K562 (cell line): ENCODE results near the gene LIX1. TPM values are rescaled to one million over a fixed set of nuclear protein-coding genes. Genes with fewer than 3 reads are reported as not detected.

Experiments used
- ATAC-seq: fragments of 200-7000 bp; cut with Tn5 transposase; 3 replicates; pipeline ENCODE4 v1.9.1; 2020; ENCODE audit warnings: moderate library complexity
- BruUV-seq: library from RNA; stranded (reverse); fragments of 400-500 nt; replicated peaks from 2 replicates; lab custom pipeline; 2021; lab: Mats Ljungman, UMichigan
- CTCF ChIA-PET: fragments of 300-600 bp; formaldehyde crosslinking; extraction: SDS; loops from one replicate; lab custom pipeline; 2021; ENCODE audit warnings: low intra/inter-chr PET ratio; lab: Yijun Ruan, JAX
- POLR2A ChIA-PET: fragments of 300-600, 350-650 bp; sonication (Branson Sonifier 250); formaldehyde crosslinking; extraction: SDS; loops from one replicate; lab custom pipeline; 2021; ENCODE audit warnings: antibody characterized with exemption, inconsistent platforms; lab: Yijun Ruan, JAX
- DNase-seq, 4 experiments: peaks; one replicate each; pipeline versions ENCODE4 v3.0.0 to v3.0.0-alpha.2; 2011 to 2018; ENCODE audit warnings: low spot score in 3 of 4, mixed read lengths in 3 of 4; ENCODE audit errors: extremely low read depth in 1 of 4
- FAIRE-seq: peaks from 2 replicates; lab custom pipeline; 2011; peaks lifted over from hg19 to GRCh38; lab: Jason Lieb, UNC
- H2AFZ ChIP-seq: 2 replicates; pipeline ENCODE4 v1.6.0; 2011; ENCODE audit warnings: low read depth, low read length, control low read depth, inconsistent platforms
- H3K27ac ChIP-seq: fragments of 200-600 bp; 3 replicates; pipeline ENCODE4 v1.8.0; 2011; ENCODE audit warnings: low read depth, mild to moderate bottlenecking, control low read depth, inconsistent platforms, low read length, moderate library complexity, mixed read lengths; ENCODE audit errors: extremely low read depth
- H3K27me3 ChIP-seq, 2 experiments: fragments of 300-600 bp in 1 of 2; 2 replicates in 1 of 2; 3 replicates in 1 of 2; pipeline versions ENCODE4 v1.6.0 to v1.8.0; 2011; ENCODE audit warnings: inconsistent platforms in 2 of 2, low read length in 2 of 2, mild to moderate bottlenecking in 1 of 2, mixed read lengths in 1 of 2, moderate library complexity in 1 of 2; ENCODE audit not compliant: control insufficient read depth in 2 of 2, insufficient read depth in 2 of 2
- H3K36me3 ChIP-seq: fragments of 300-600 bp; 3 replicates; pipeline ENCODE4 v1.8.0; 2011; ENCODE audit warnings: mild to moderate bottlenecking, low read length, inconsistent platforms; ENCODE audit not compliant: control insufficient read depth, insufficient read depth
- H3K4me1 ChIP-seq, 2 experiments: fragments of 200-600 bp in 1 of 2; replicated peaks in 1 of 2; 2 replicates in 1 of 2; 3 replicates in 1 of 2; pipeline versions ENCODE4 v1.5.1 to v1.8.0; 2011; ENCODE audit warnings: inconsistent platforms in 2 of 2, low read length in 2 of 2, mild to moderate bottlenecking in 1 of 2, mixed read lengths in 1 of 2, moderate library complexity in 1 of 2; ENCODE audit not compliant: control insufficient read depth in 2 of 2, insufficient read depth in 2 of 2
- H3K4me2 ChIP-seq: 2 replicates; pipeline ENCODE4 v1.6.1; 2011; ENCODE audit warnings: low read length, control low read depth, inconsistent platforms, mixed read lengths; ENCODE audit not compliant: insufficient read depth
- H3K4me3 ChIP-seq: fragments of 200-600 bp; sonication (generic), shearing (Covaris generic); 2 replicates; pipeline ENCODE4 v1.5.1; 2016; ENCODE audit warnings: control low read depth, inconsistent platforms
- H3K79me2 ChIP-seq: fragments of 200-600 bp; 3 replicates; pipeline ENCODE4 v1.8.0; 2011; ENCODE audit warnings: low read length, inconsistent platforms; ENCODE audit not compliant: control insufficient read depth, insufficient read depth
- H3K9ac ChIP-seq, 2 experiments: 2 replicates each; pipeline versions ENCODE4 v1.6.0 to v1.6.1; 2011; ENCODE audit warnings: low read depth in 2 of 2, low read length in 2 of 2, control low read depth in 1 of 2, inconsistent platforms in 1 of 2, mild to moderate bottlenecking in 1 of 2, mixed read lengths in 1 of 2; ENCODE audit not compliant: insufficient read depth in 1 of 2
- H3K9me1 ChIP-seq: one replicate; pipeline ENCODE4 v1.6.0; 2011; ENCODE audit warnings: inconsistent platforms, mild to moderate bottlenecking, low read length, moderate library complexity; ENCODE audit not compliant: control insufficient read depth, insufficient read depth
- H3K9me3 ChIP-seq: replicated peaks from 2 replicates; pipeline ENCODE4 v1.5.1; 2011; ENCODE audit warnings: low read depth, low read length, inconsistent platforms; ENCODE audit not compliant: control insufficient read depth, insufficient read depth
- H4K20me1 ChIP-seq: replicated peaks from 2 replicates; pipeline ENCODE4 v1.6.1; 2011; ENCODE audit warnings: low read length, inconsistent platforms, mixed read lengths; ENCODE audit not compliant: control insufficient read depth, insufficient read depth
- ETV1 ChIP-seq: fragments of 450-650 bp; conservative IDR thresholded peaks from 2 replicates; pipeline ENCODE4 v1.6.1; 2016; ENCODE audit warnings: missing genetic modification characterization, control low read depth, low read depth, missing compliant biosample characterization
- HDAC3 ChIP-seq: fragments of 450-650 bp; IDR thresholded peaks from 2 replicates; pipeline ENCODE4 v1.6.1; 2018; ENCODE audit warnings: borderline replicate concordance, mild to moderate bottlenecking, moderate library complexity; ENCODE audit not compliant: partially characterized antibody
- RAD21 ChIP-seq, 2 experiments: fragments of 250-450 bp in 1 of 2; fragments of 450-650 bp in 1 of 2; sonication (Bioruptor Pico) in 1 of 2; formaldehyde crosslinking in 1 of 2; IDR thresholded peaks in 1 of 2; conservative IDR thresholded peaks in 1 of 2; 2 replicates each; pipeline versions ENCODE4 v1.4.0 to v1.8.0; 2020 to 2022; ENCODE audit warnings: mild to moderate bottlenecking in 2 of 2, moderate library complexity in 1 of 2
- SMC3 ChIP-seq: conservative IDR thresholded peaks from 2 replicates; pipeline ENCODE4 v1.6.1; 2011; ENCODE audit warnings: low read depth, low read length, improper control_type of control experiment; ENCODE audit not compliant: insufficient read depth
- SUPT5H ChIP-seq: fragments of 450-650 bp; IDR thresholded peaks from 2 replicates; pipeline ENCODE4 v1.6.1; 2016
- WGBS: fragments of 100-300 bp; shearing (Covaris generic); methylation state at CpG from one replicate; pipeline ENCODE4 v1.1.6; 2016; ENCODE audit warnings: low coverage, mixed read lengths; ENCODE audit not compliant: insufficient coverage; ENCODE audit errors: missing lambda C conversion rate; 5-methylcytosine and 5-hydroxymethylcytosine counted together
- in situ Hi-C: fragments of 300-500 bp; cut with MboI; formaldehyde crosslinking; loops from 4 replicates; pipeline ENCODE4 v1.15.0; 2018; ENCODE audit warnings: inconsistent platforms, mixed read lengths
- intact Hi-C: fragments of 100-400 bp; cut with micrococcal nuclease; formaldehyde crosslinking; loops from 2 replicates; pipeline ENCODE4 v1.14.2; 2022
- polyA plus RNA-seq, 8 experiments: library from polyadenylated mRNA; depleted of rRNA in 4 of 8; stranded (reverse) in 5 of 8; unstranded in 3 of 8; fragments of >200 nt; fragmentation: Nextera tagmentation in 2 of 8; fragmentation: Illumina TruSeq in 1 of 8; extraction: Ambion mirVana in 2 of 8; extraction: Trizol in 1 of 8; gene quantifications; 2 replicates each; pipeline versions ENCODE4 v1.2.1 to v1.2.3, GENCODE V29; 2011 to 2014; ENCODE audit warnings: inconsistent platforms in 1 of 8, missing spikeins in 1 of 8
- total RNA-seq, 7 experiments: library from RNA; depleted of rRNA in 6 of 7; stranded (reverse); fragments of >200 nt in 6 of 7; fragmentation: Illumina TruSeq in 2 of 7; extraction: Trizol in 2 of 7; gene quantifications; 2 replicates each; pipeline versions ENCODE4 v1.2.1 to v1.2.3, GENCODE V29; 2011 to 2021; ENCODE audit warnings: low replicate concordance in 1 of 7
- TF ChIP-seq, protein P1 (sequence below): fragments of 450-650 bp; formaldehyde crosslinking; IDR thresholded peaks from 2 replicates; pipeline ENCODE4 v1.4.0; 2020; ENCODE audit warnings: mild to moderate bottlenecking, moderate library complexity
- TF ChIP-seq, protein P2 (sequence below), 2 experiments: fragments of 450-650 bp; formaldehyde crosslinking in 1 of 2; IDR thresholded peaks; 2 replicates each; pipeline versions ENCODE4 v1.4.0 to v1.6.1; 2014 to 2020; ENCODE audit warnings: mild to moderate bottlenecking in 2 of 2, borderline replicate concordance in 1 of 2, low read depth in 1 of 2
- TF ChIP-seq, protein P3 (sequence below), 3 experiments: IDR thresholded peaks in 2 of 3; conservative IDR thresholded peaks in 1 of 3; 2 replicates each; pipeline ENCODE4 v1.5.1; 2011 to 2012; ENCODE audit warnings: low read length in 3 of 3, mild to moderate bottlenecking in 3 of 3, control low read depth in 2 of 3, improper control_type of control experiment in 1 of 3, inconsistent platforms in 1 of 3, low read depth in 1 of 3, mixed read lengths in 1 of 3, moderate library complexity in 1 of 3; ENCODE audit not compliant: insufficient read depth in 2 of 3

The LIX1 gene
- total and polyA plus RNA-seq, 9 of the 15 experiments (the other 6 are each of a cell fraction or from before 2014, with no cell fraction given): 0.01 to 0.18 TPM; not detected in 7

DNA sequence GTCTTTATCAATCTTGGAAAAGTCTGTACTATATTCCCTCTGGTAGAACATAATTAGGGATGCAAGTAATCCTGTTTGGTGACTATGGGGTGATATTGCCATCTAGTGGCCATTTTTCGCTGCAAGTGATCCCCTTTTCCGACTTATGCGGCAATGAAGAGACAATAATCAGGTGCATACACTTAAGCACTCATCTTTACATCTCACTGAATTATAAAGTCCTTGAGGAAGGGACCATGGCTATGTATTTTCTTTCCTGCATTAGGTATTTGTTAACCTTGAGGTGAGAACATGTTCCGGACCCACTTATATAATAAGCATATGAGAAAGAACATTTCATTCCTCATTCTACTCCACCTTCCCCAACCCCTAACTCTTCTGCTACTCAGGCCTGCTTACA, 19.6 kb upstream of the LIX1 start:
- peak; percentile 83 for FAIRE-seq
- WGBS: 28% methylated on average over 4 of the region's 4 CpGs
- ChIA-PET POLR2A (no interaction called here), CTCF (interaction anchor here (0.5 to 3.1 kb wide), 11 partner anchors 117 to 936 kb away, joined by 3 to 30 read pairs (median 4); no protein-coding TSS in a partner anchor)
- H3K4me1 ChIP-seq: no peaks in the 10 kb centered on the region
- intact Hi-C loops (loop anchor here (1.0 to 10.0 kb wide), 7 partner anchors 100 to 817 kb away; no protein-coding TSS in a partner anchor), in situ Hi-C loops (loop anchor here (5.0 to 10.0 kb wide), 3 partner anchors 285 to 557 kb away; partner anchors contain the start of gene ERAP2)
- H3K9me1 ChIP-seq: no peaks in the 10 kb centered on the region
- peak; percentile 37 to 79 (median 44) for DNase-seq
- H3K79me2 ChIP-seq: peaks cover 4% of the 10 kb centered on the region; the same call in 1 of the 3 replicates
- H3K9me3 ChIP-seq: peaks cover 5% of the 10 kb centered on the region; the same call in 1 of the 2 replicates
- TF ChIP-seq SUPT5H (0 out of 2 replicates have a peak, but pooled peaks have one; percentile 14), HDAC3 (no peak), SMC3 (peak; percentile 62; the same call in 1 of the 2 replicates), ETV1 (tag) (no peak), RAD21 (CRISPR knock-in tag; conservative IDR thresholded peaks at IDR 0.05 in 1 of 2, IDR thresholded peaks at IDR 0.05 in 1 of 2) (peak; percentile 85 to 91)
- TF ChIP-seq, protein P1, sequence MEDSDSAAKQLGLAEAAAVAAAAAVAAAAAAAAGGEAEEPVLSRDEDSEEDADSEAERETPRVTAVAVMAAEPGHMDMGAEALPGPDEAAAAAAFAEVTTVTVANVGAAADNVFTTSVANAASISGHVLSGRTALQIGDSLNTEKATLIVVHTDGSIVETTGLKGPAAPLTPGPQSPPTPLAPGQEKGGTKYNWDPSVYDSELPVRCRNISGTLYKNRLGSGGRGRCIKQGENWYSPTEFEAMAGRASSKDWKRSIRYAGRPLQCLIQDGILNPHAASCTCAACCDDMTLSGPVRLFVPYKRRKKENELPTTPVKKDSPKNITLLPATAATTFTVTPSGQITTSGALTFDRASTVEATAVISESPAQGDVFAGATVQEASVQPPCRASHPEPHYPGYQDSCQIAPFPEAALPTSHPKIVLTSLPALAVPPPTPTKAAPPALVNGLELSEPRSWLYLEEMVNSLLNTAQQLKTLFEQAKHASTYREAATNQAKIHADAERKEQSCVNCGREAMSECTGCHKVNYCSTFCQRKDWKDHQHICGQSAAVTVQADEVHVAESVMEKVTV: peak; percentile 81
- TF ChIP-seq, protein P2, sequence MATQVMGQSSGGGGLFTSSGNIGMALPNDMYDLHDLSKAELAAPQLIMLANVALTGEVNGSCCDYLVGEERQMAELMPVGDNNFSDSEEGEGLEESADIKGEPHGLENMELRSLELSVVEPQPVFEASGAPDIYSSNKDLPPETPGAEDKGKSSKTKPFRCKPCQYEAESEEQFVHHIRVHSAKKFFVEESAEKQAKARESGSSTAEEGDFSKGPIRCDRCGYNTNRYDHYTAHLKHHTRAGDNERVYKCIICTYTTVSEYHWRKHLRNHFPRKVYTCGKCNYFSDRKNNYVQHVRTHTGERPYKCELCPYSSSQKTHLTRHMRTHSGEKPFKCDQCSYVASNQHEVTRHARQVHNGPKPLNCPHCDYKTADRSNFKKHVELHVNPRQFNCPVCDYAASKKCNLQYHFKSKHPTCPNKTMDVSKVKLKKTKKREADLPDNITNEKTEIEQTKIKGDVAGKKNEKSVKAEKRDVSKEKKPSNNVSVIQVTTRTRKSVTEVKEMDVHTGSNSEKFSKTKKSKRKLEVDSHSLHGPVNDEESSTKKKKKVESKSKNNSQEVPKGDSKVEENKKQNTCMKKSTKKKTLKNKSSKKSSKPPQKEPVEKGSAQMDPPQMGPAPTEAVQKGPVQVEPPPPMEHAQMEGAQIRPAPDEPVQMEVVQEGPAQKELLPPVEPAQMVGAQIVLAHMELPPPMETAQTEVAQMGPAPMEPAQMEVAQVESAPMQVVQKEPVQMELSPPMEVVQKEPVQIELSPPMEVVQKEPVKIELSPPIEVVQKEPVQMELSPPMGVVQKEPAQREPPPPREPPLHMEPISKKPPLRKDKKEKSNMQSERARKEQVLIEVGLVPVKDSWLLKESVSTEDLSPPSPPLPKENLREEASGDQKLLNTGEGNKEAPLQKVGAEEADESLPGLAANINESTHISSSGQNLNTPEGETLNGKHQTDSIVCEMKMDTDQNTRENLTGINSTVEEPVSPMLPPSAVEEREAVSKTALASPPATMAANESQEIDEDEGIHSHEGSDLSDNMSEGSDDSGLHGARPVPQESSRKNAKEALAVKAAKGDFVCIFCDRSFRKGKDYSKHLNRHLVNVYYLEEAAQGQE (IDR thresholded peaks at IDR 0.05; ENCODE audit: borderline replicate concordance): peak; percentile 77
- TF ChIP-seq, protein P2 (CRISPR knock-in tag; IDR thresholded peaks at IDR 0.05; ENCODE audit: low read depth): no peak
- TF ChIP-seq, protein P3, sequence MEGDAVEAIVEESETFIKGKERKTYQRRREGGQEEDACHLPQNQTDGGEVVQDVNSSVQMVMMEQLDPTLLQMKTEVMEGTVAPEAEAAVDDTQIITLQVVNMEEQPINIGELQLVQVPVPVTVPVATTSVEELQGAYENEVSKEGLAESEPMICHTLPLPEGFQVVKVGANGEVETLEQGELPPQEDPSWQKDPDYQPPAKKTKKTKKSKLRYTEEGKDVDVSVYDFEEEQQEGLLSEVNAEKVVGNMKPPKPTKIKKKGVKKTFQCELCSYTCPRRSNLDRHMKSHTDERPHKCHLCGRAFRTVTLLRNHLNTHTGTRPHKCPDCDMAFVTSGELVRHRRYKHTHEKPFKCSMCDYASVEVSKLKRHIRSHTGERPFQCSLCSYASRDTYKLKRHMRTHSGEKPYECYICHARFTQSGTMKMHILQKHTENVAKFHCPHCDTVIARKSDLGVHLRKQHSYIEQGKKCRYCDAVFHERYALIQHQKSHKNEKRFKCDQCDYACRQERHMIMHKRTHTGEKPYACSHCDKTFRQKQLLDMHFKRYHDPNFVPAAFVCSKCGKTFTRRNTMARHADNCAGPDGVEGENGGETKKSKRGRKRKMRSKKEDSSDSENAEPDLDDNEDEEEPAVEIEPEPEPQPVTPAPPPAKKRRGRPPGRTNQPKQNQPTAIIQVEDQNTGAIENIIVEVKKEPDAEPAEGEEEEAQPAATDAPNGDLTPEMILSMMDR (IDR thresholded peaks at IDR 0.05 in 2 of 3, conservative IDR thresholded peaks at IDR 0.05 in 1 of 3; ENCODE audit: insufficient read depth in 2 of 3, low read depth in 1 of 3, low read length in 3 of 3): peak; percentile 75 to 87 (median 77)
- H3K4me3 ChIP-seq: no peak overlapping the region
- H3K27ac ChIP-seq: no peak overlapping the region
- H3K9ac ChIP-seq: no peak overlapping the region
- H3K4me2 ChIP-seq: no peak overlapping the region
- H2AFZ ChIP-seq: no peak overlapping the region
- no peaks in the 10 kb centered on the region for H4K20me1 ChIP-seq
- ATAC-seq: peak; percentile 91
- no TSS peak for BruUV-seq
- no peaks in the 10 kb centered on the region for H3K27me3 ChIP-seq
- peaks cover 59% of the 10 kb centered on the region for H3K36me3 ChIP-seq
